ENCODE results near the gene CYFIP1.

- TF ChIP-seq CTCF (IDR thresholded peaks at IDR 0.05) (no peak), POLR2A (IDR thresholded peaks at IDR 0.05) (no peak), POLR2AphosphoS5 (IDR thresholded peaks at IDR 0.05) (no peak), EP300 (IDR thresholded peaks at IDR 0.05) (no peak)
Measured at GRCh38 chr15:22912256-22912655, 67.9 kb downstream of the CYFIP1 start.

Measured in sigmoid colon (tissue), 4 donors.